GM20431 (cell line): ENCODE data around the gene NCKAP5.

Source experiments
- in situ Hi-C: fragments of 300-500 bp; cut with MseI, MboI; formaldehyde crosslinking; loops from one replicate; pipeline ENCODE4 v1.15.0; 2020; ENCODE audit warnings: low sequenced_read_pairs; ENCODE audit not compliant: unreplicated experiment

Gene NCKAP5

GRCh38 chr2:132897111-132897510, 671.2 kb downstream of the NCKAP5 start:
- in situ Hi-C loops, result no loop called here

GRCh38 chr2:132896073-132896472, 672.2 kb downstream of the NCKAP5 start:
- in situ Hi-C loops, result no loop called here

GRCh38 chr2:132891498-132891897, 676.8 kb downstream of the NCKAP5 start:
- in situ Hi-C loops, result no loop called here

- in situ Hi-C loops, result no loop called here
Observed at GRCh38 chr2:132886574-132886973, 681.7 kb downstream of the NCKAP5 start.

- in situ Hi-C loops, result no loop called here
Observed at GRCh38 chr2:132884705-132885104, 683.6 kb downstream of the NCKAP5 start.

- in situ Hi-C loops, result no loop called here
Observed at GRCh38 chr2:132884292-132884691, 684.0 kb downstream of the NCKAP5 start.

- in situ Hi-C loops, result no loop called here
Observed at GRCh38 chr2:132883430-132883829, 684.8 kb downstream of the NCKAP5 start.

GRCh38 chr2:132881546-132881945, 686.7 kb downstream of the NCKAP5 start:
- in situ Hi-C loops, result no loop called here

GRCh38 chr2:132877923-132878322, 690.3 kb downstream of the NCKAP5 start:
- in situ Hi-C loops, result no loop called here

GRCh38 chr2:132876745-132877391, 691.4 kb downstream of the NCKAP5 start:
- in situ Hi-C loops, result no loop called here

GRCh38 chr2:132875193-132875592, 693.1 kb downstream of the NCKAP5 start:
- in situ Hi-C loops, result no loop called here

- in situ Hi-C loops, result no loop called here
Observed at GRCh38 chr2:132873738-132874137, 694.5 kb downstream of the NCKAP5 start.

- in situ Hi-C loops, result no loop called here
Observed at GRCh38 chr2:132871831-132872230, 696.4 kb downstream of the NCKAP5 start.

GRCh38 chr2:132863961-132864360, 704.3 kb downstream of the NCKAP5 start:
- in situ Hi-C loops, result no loop called here

GRCh38 chr2:132860220-132860619, 708.0 kb downstream of the NCKAP5 start:
- in situ Hi-C loops, result no loop called here

- in situ Hi-C loops, result no loop called here
Observed at GRCh38 chr2:132859590-132859989, 708.7 kb downstream of the NCKAP5 start.

- in situ Hi-C loops, result no loop called here
Observed at GRCh38 chr2:132857319-132857718, 710.9 kb downstream of the NCKAP5 start.

GRCh38 chr2:132850688-132851087, 717.6 kb downstream of the NCKAP5 start:
- in situ Hi-C loops, result no loop called here

GRCh38 chr2:132849118-132849517, 719.1 kb downstream of the NCKAP5 start:
- in situ Hi-C loops, result no loop called here

GRCh38 chr2:132845339-132845738, 722.9 kb downstream of the NCKAP5 start:
- in situ Hi-C loops, result no loop called here

- in situ Hi-C loops, result no loop called here
Observed at GRCh38 chr2:132844585-132844984, 723.7 kb downstream of the NCKAP5 start.

- in situ Hi-C loops, result no loop called here
Observed at GRCh38 chr2:132837769-132838168, 730.5 kb downstream of the NCKAP5 start.
